Effector memory CD8-positive, alpha-beta T cell (primary cell): Measurements from ENCODE around the gene HDAC7.
"Not testable (repeated sequence)": the region's sequence is repeated elsewhere in the genome, so short reads cannot be mapped to it uniquely, and the experiment has no call there.

Experiments
- ATAC-seq: fragments of 150-1000 bp; cut with Tn5 transposase; replicated peaks from 2 replicates; pipeline ENCODE4 v1.10.0; 2021; ENCODE audit warnings: mild to moderate bottlenecking, moderate library complexity
- DNase-seq, 3 experiments: peaks; one replicate each; pipeline ENCODE4 v3.0.0; 2021
- H3K27ac Mint-ChIP-seq, 2 donors: one replicate each; pipeline ENCODE4 v1.8.0; 2022; ENCODE audit warnings: mild to moderate bottlenecking in 2 of 2, mixed read lengths in 2 of 2, moderate library complexity in 2 of 2
- H3K27me3 Mint-ChIP-seq, 2 donors: one replicate each; pipeline ENCODE4 v1.8.0; 2022; ENCODE audit warnings: mixed read lengths in 2 of 2
- H3K36me3 Mint-ChIP-seq: one replicate; pipeline ENCODE4 v1.8.0; 2022; ENCODE audit warnings: mild to moderate bottlenecking, moderate library complexity, mixed read lengths; ENCODE audit not compliant: insufficient read depth
- H3K4me1 Mint-ChIP-seq, 2 donors: one replicate each; pipeline ENCODE4 v1.8.0; 2022; ENCODE audit warnings: low read depth in 2 of 2, mixed read lengths in 2 of 2
- H3K4me3 Mint-ChIP-seq, 2 donors: one replicate each; pipeline ENCODE4 v1.8.0; 2022; ENCODE audit warnings: mild to moderate bottlenecking in 2 of 2, mixed read lengths in 2 of 2, moderate library complexity in 2 of 2
- H3K9me3 Mint-ChIP-seq, 2 donors: one replicate each; pipeline ENCODE4 v1.8.0; 2022; ENCODE audit warnings: mixed read lengths in 2 of 2

HDAC7 gene

GRCh38 chr12:47809518-47809917 lies 10.2 kb downstream of the HDAC7 start:
- H3K27ac Mint-ChIP-seq, result peak overlapping the region; percentile 92 to 97
- not testable (repeated sequence) for H3K9me3 Mint-ChIP-seq, ATAC-seq, H3K27me3 Mint-ChIP-seq, DNase-seq
- peaks cover 78 to 85% of the 10 kb centered on the region in 2 donors for H3K4me1 Mint-ChIP-seq
- H3K4me3 Mint-ChIP-seq, result peak overlapping the region; percentile 69 to 85
- H3K36me3 Mint-ChIP-seq, result peaks cover 29% of the 10 kb centered on the region

GRCh38 chr12:47808574-47809365 lies 10.9 kb downstream of the HDAC7 start:
- peak overlapping the region; percentile 69 to 85 for H3K4me3 Mint-ChIP-seq
- H3K27me3 Mint-ChIP-seq, result no peaks in the 10 kb centered on the region
- DNase-seq, result peak in 1 of 3 experiments; percentile 30
- peak; percentile 20 for ATAC-seq
- no peaks in the 10 kb centered on the region for H3K9me3 Mint-ChIP-seq
- H3K27ac Mint-ChIP-seq, result peak overlapping the region; percentile 85 to 92
- peaks cover 76 to 81% of the 10 kb centered on the region in 2 donors for H3K4me1 Mint-ChIP-seq
- peaks cover 34% of the 10 kb centered on the region for H3K36me3 Mint-ChIP-seq

GRCh38 chr12:47808050-47808449 lies 11.7 kb downstream of the HDAC7 start:
- Mint-ChIP-seq H3K9me3 (no peaks in the 10 kb centered on the region), H3K4me3 (peak overlapping the region; percentile 69 to 85), H3K27me3 (no peaks in the 10 kb centered on the region), H3K36me3 (peaks cover 29% of the 10 kb centered on the region), H3K4me1 (peaks cover 76 to 81% of the 10 kb centered on the region in 2 donors), H3K27ac (peak overlapping the region; percentile 85 to 92)
- peak; percentile 55 for ATAC-seq
- peak; percentile 57 to 65 (median 65) for DNase-seq

GRCh38 chr12:47807338-47807737 lies 12.4 kb downstream of the HDAC7 start:
- Mint-ChIP-seq H3K27ac (peak overlapping the region; percentile 85 to 92), H3K9me3 (no peaks in the 10 kb centered on the region), H3K36me3 (peaks cover 28% of the 10 kb centered on the region)

GRCh38 chr12:47805417-47805816 lies 14.3 kb downstream of the HDAC7 start:
- H3K4me3 Mint-ChIP-seq, result peak overlapping the region; percentile 34 to 45
- peaks cover 18% of the 10 kb centered on the region for H3K36me3 Mint-ChIP-seq
- H3K4me1 Mint-ChIP-seq, result peaks cover 77% of the 10 kb centered on the region in 2 donors
- H3K27ac Mint-ChIP-seq, result peak overlapping the region; percentile 60 to 61
- DNase-seq (no peak), ATAC-seq (no peak)
- H3K9me3 Mint-ChIP-seq, result no peaks in the 10 kb centered on the region
- no peaks in the 10 kb centered on the region for H3K27me3 Mint-ChIP-seq

More at GRCh38 chr12:47807338-47807737, 12.4 kb downstream of the HDAC7 start:
- Mint-ChIP-seq H3K4me3 (peak overlapping the region; percentile 69 to 85), H3K4me1 (peaks cover 78 to 84% of the 10 kb centered on the region in 2 donors), H3K27me3 (no peaks in the 10 kb centered on the region)
- no peak for DNase-seq
- ATAC-seq, result no peak

GRCh38 chr12:47804171-47804570 lies 15.5 kb downstream of the HDAC7 start:
- peak overlapping the region in 1 of 2 donors; percentile 38 for H3K4me3 Mint-ChIP-seq
- no peaks in the 10 kb centered on the region for H3K9me3 Mint-ChIP-seq
- H3K4me1 Mint-ChIP-seq, result peaks cover 72 to 78% of the 10 kb centered on the region in 2 donors
- ATAC-seq (no peak), DNase-seq (no peak)
- peaks cover 20% of the 10 kb centered on the region for H3K36me3 Mint-ChIP-seq
- peak overlapping the region in 1 of 2 donors; percentile 61 for H3K27ac Mint-ChIP-seq
- H3K27me3 Mint-ChIP-seq, result no peaks in the 10 kb centered on the region

GRCh38 chr12:47803191-47803875 lies 16.4 kb downstream of the HDAC7 start:
- no peaks in the 10 kb centered on the region for H3K27me3 Mint-ChIP-seq
- H3K4me3 Mint-ChIP-seq, result peak overlapping the region; percentile 6 to 38
- H3K27ac Mint-ChIP-seq, result peak overlapping the region; percentile 47 to 85
- ATAC-seq, result no peak
- H3K4me1 Mint-ChIP-seq, result peaks cover 66 to 71% of the 10 kb centered on the region in 2 donors
- H3K36me3 Mint-ChIP-seq, result peaks cover 18% of the 10 kb centered on the region
- H3K9me3 Mint-ChIP-seq, result no peaks in the 10 kb centered on the region
- DNase-seq, result no peak

GRCh38 chr12:47802312-47802711 lies 17.4 kb downstream of the HDAC7 start:
- Mint-ChIP-seq H3K9me3 (no peaks in the 10 kb centered on the region), H3K27ac (peak overlapping the region; percentile 85 to 92), H3K4me3 (peak overlapping the region; percentile 38 to 51), H3K4me1 (peaks cover 62 to 64% of the 10 kb centered on the region in 2 donors), H3K36me3 (peaks cover 25% of the 10 kb centered on the region), H3K27me3 (no peaks in the 10 kb centered on the region)
- no peak for ATAC-seq
- no peak for DNase-seq

GRCh38 chr12:47801904-47802246 lies 17.8 kb downstream of the HDAC7 start:
- DNase-seq (no peak), ATAC-seq (no peak)
- Mint-ChIP-seq H3K27ac (peak overlapping the region; percentile 85 to 92), H3K36me3 (peaks cover 29% of the 10 kb centered on the region), H3K27me3 (no peaks in the 10 kb centered on the region), H3K4me1 (peaks cover 58 to 61% of the 10 kb centered on the region in 2 donors), H3K4me3 (peak overlapping the region in 1 of 2 donors; percentile 51), H3K9me3 (no peaks in the 10 kb centered on the region)

- H3K36me3 Mint-ChIP-seq, result peaks cover 35% of the 10 kb centered on the region
These were observed 18.4 kb downstream of the HDAC7 start for GRCh38 chr12:47801170-47801903.

GRCh38 chr12:47800582-47800981 lies 19.1 kb downstream of the HDAC7 start:
- DNase-seq (no peak), ATAC-seq (no peak)
- Mint-ChIP-seq H3K4me1 (peaks cover 51 to 52% of the 10 kb centered on the region in 2 donors), H3K27ac (peak overlapping the region; percentile 56 to 85), H3K27me3 (no peaks in the 10 kb centered on the region), H3K9me3 (no peaks in the 10 kb centered on the region), H3K4me3 (no peak overlapping the region), H3K36me3 (peaks cover 38% of the 10 kb centered on the region)

More at GRCh38 chr12:47801170-47801903, 18.4 kb downstream of the HDAC7 start:
- DNase-seq, result no peak
- Mint-ChIP-seq H3K27ac (peak overlapping the region; percentile 85 to 92), H3K4me3 (no peak overlapping the region), H3K9me3 (no peaks in the 10 kb centered on the region), H3K27me3 (no peaks in the 10 kb centered on the region), H3K4me1 (peaks cover 54 to 57% of the 10 kb centered on the region in 2 donors)
- no peak for ATAC-seq

- DNase-seq (no peak), ATAC-seq (no peak)
- H3K4me3 Mint-ChIP-seq, result no peak overlapping the region
- H3K27ac Mint-ChIP-seq, result peak overlapping the region in 1 of 2 donors; percentile 85
- H3K36me3 Mint-ChIP-seq, result peaks cover 36% of the 10 kb centered on the region
- H3K27me3 Mint-ChIP-seq, result no peaks in the 10 kb centered on the region
- peaks cover 40 to 41% of the 10 kb centered on the region in 2 donors for H3K4me1 Mint-ChIP-seq
- no peaks in the 10 kb centered on the region for H3K9me3 Mint-ChIP-seq
These were observed 20.2 kb downstream of the HDAC7 start for GRCh38 chr12:47799357-47799955.
